Glutamatergic neuron (in vitro differentiated cells): ENCODE results near the gene MARK2. TPM values are rescaled to one million over a fixed set of nuclear protein-coding genes. Genes with fewer than 3 reads are reported as not detected.

Experiments
- DNase-seq: peaks from one replicate; pipeline ENCODE4 v3.0.0; 2022
- H3K27ac Mint-ChIP-seq: one replicate; pipeline ENCODE4 v1.8.0; 2020; ENCODE audit warnings: mild to moderate bottlenecking, mixed read lengths, inconsistent platforms; ENCODE audit not compliant: unreplicated experiment
- H3K27me3 Mint-ChIP-seq: one replicate; pipeline ENCODE4 v1.8.0; 2020; ENCODE audit warnings: mild to moderate bottlenecking, moderate library complexity, mixed read lengths, inconsistent platforms; ENCODE audit not compliant: unreplicated experiment
- H3K36me3 Mint-ChIP-seq: one replicate; pipeline ENCODE4 v1.8.0; 2020; ENCODE audit warnings: mild to moderate bottlenecking, mixed read lengths, inconsistent platforms; ENCODE audit not compliant: unreplicated experiment
- H3K4me1 Mint-ChIP-seq: one replicate; pipeline ENCODE4 v1.8.0; 2020; ENCODE audit warnings: mild to moderate bottlenecking, low read depth, mixed read lengths, inconsistent platforms; ENCODE audit not compliant: unreplicated experiment
- H3K4me3 Mint-ChIP-seq: one replicate; pipeline ENCODE4 v1.8.0; 2020; ENCODE audit warnings: mild to moderate bottlenecking, mixed read lengths, inconsistent platforms; ENCODE audit not compliant: unreplicated experiment
- H3K9me3 Mint-ChIP-seq: one replicate; pipeline ENCODE4 v1.8.0; 2020; ENCODE audit warnings: mild to moderate bottlenecking, moderate library complexity, mixed read lengths, inconsistent platforms; ENCODE audit not compliant: unreplicated experiment
- CTCF ChIP-seq: fragments of 200-600 bp; sonication (generic); IDR thresholded peaks from one replicate; pipeline ENCODE4 v1.5.0; 2021; ENCODE audit not compliant: partially characterized antibody, unreplicated experiment
- total RNA-seq: library from RNA; stranded (reverse); fragmentation: NEBNext Ultra II Directional; extraction: Animal tissue kit (Norgen Biotek cat#: 25700); gene quantifications from one replicate; pipeline ENCODE4 v1.2.1, GENCODE V29; 2021; ENCODE audit not compliant: unreplicated experiment

Gene MARK2
- total RNA-seq, 1 donor from 2014 or later: 76.8 TPM

- no peak for TF ChIP-seq CTCF
- H3K4me1 Mint-ChIP-seq: peaks cover 31% of the 10 kb centered on the region
- peaks cover 12% of the 10 kb centered on the region for H3K9me3 Mint-ChIP-seq
- no peaks in the 10 kb centered on the region for H3K36me3 Mint-ChIP-seq
- no peak for DNase-seq
- peaks cover 3% of the 10 kb centered on the region for H3K27me3 Mint-ChIP-seq
- no peak overlapping the region for H3K4me3 Mint-ChIP-seq
- H3K27ac Mint-ChIP-seq: no peak overlapping the region
Measured at GRCh38 chr11:63876616-63877015, 37.7 kb downstream of the MARK2 start.

GRCh38 chr11:63877658-63878241 is 38.8 kb downstream of the MARK2 start:
- no peak for TF ChIP-seq CTCF

GRCh38 chr11:63879598-63880402 is 40.9 kb downstream of the MARK2 start:
- Mint-ChIP-seq H3K9me3 (peaks cover 13% of the 10 kb centered on the region), H3K4me1 (peaks cover 41% of the 10 kb centered on the region), H3K27ac (peak overlapping the region; percentile 65), H3K36me3 (no peaks in the 10 kb centered on the region), H3K27me3 (peaks cover 1% of the 10 kb centered on the region), H3K4me3 (no peak overlapping the region)
- no peak for DNase-seq
- no peak for TF ChIP-seq CTCF

More at GRCh38 chr11:63877658-63878241, 38.8 kb downstream of the MARK2 start:
- no peak overlapping the region for H3K27ac Mint-ChIP-seq
- peaks cover 15% of the 10 kb centered on the region for H3K9me3 Mint-ChIP-seq
- H3K27me3 Mint-ChIP-seq: peaks cover 1% of the 10 kb centered on the region
- no peak for DNase-seq
- H3K36me3 Mint-ChIP-seq: no peaks in the 10 kb centered on the region
- no peak overlapping the region for H3K4me3 Mint-ChIP-seq
- H3K4me1 Mint-ChIP-seq: peaks cover 29% of the 10 kb centered on the region

GRCh38 chr11:63880403-63880790 is 41.5 kb downstream of the MARK2 start:
- Mint-ChIP-seq H3K4me3 (no peak overlapping the region), H3K36me3 (no peaks in the 10 kb centered on the region), H3K27me3 (peaks cover 1% of the 10 kb centered on the region), H3K4me1 (peaks cover 41% of the 10 kb centered on the region), H3K9me3 (peaks cover 14% of the 10 kb centered on the region), H3K27ac (peak overlapping the region; percentile 65)
- TF ChIP-seq CTCF: no peak
- no peak for DNase-seq

- H3K27ac Mint-ChIP-seq: peak overlapping the region; percentile 48
- peaks cover 6% of the 10 kb centered on the region for H3K27me3 Mint-ChIP-seq
- TF ChIP-seq CTCF: no peak
- H3K4me3 Mint-ChIP-seq: no peak overlapping the region
- H3K36me3 Mint-ChIP-seq: no peaks in the 10 kb centered on the region
- H3K4me1 Mint-ChIP-seq: peaks cover 49% of the 10 kb centered on the region
- DNase-seq: peak; percentile 44
- peaks cover 15% of the 10 kb centered on the region for H3K9me3 Mint-ChIP-seq
Measured at GRCh38 chr11:63882555-63883242, 43.8 kb downstream of the MARK2 start.
